Stimulated activated CD4-positive, alpha-beta T cell treated with anti-CD3 and anti-CD28 coated beads, Interleukin-15, amount 100 ng/mL, for 1 hour (primary cell): ENCODE results near the gene CDH5.
"Not testable (repeated sequence)": the region's sequence is repeated elsewhere in the genome, so short reads cannot be mapped to it uniquely, and the experiment has no call there.

Source experiments
- DNase-seq, 2 donors: peaks; one replicate each; pipeline ENCODE4 v3.0.0-alpha.2; 2020; ENCODE audit warnings: low read depth in 1 of 2, low spot score in 1 of 2

CDH5 gene

GRCh38 chr16:66435896-66436295 lies 69.4 kb downstream of the CDH5 start:
- DNase-seq: no peak

- no peak for DNase-seq
These were observed 71.0 kb downstream of the CDH5 start for GRCh38 chr16:66437391-66437945.

DNA sequence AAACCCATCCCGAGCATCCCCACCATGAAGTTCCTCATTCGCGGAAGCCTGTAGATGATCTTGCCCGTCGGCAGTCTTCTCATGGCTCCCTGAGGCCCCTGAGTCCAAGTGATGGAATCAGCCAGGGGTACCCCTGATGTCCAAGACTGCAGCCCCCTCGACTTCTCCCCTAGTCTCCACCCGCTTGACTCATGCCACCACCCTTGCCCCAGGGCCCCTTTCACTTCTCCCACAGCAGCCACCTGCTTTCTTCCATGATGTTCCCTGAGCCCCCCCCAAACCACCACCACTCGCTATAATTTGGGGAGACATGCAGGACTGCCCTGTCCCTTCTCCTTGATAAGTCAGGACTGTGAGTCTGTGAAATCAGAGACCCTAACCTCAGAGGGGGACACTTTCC lies 72.0 kb downstream of the CDH5 start:
- DNase-seq: no peak

DNA sequence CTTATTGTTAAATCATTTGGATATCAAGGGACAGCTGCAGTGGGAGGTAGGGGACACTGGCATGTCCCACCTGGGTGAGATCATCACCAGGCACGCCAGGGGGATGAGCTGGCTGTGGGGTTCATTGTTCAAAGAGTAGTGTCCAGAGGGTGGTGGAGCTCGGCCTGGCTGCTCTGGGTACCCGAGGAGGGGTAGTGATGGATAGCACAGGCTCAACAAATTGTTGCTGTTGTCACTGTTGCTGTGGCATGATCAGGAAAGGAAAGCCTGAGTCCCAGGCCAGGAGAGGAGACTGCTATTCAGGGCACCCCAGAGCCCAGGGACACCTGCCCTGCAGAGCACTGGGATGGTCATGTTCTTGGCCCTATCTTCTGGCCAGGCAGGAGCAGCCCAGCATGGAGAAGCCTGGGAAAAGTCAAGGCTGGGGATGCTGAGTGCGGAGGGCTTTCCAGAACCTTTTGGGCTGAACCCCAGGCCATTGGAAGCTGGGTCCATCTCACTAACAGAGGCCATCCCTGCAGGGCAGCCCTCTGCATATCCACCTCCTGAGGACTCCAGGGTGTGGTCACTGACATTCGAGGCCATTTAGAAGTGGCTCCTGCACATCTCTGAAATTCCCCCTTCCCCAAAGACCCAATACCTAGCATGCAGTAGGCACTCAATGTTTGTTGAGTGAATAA lies 72.7 kb downstream of the CDH5 start:
- no peak for DNase-seq

- DNase-seq: no peak
These were observed 73.8 kb downstream of the CDH5 start for GRCh38 chr16:66440271-66440802.

DNA sequence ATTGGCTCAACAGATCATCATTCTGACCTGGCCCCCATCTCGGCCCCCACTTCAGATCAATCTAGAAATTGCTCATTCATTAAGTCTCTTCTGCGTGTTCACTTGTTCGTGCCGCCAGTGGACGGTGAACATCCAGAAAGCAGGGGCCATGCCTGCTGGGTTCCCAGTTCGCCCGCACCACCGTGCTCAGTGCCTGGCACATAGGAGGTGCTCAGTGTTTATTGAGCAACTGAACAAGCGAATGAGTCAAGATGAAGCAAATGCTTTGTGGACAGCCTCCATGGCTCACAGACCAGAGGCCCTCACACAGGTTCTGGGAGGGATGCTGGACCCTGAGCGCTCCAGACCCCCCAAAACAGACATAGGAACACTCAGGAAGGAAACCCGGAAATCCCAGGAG lies 74.5 kb downstream of the CDH5 start:
- DNase-seq: no peak

GRCh38 chr16:66441586-66442375 lies 75.3 kb downstream of the CDH5 start:
- DNase-seq: no peak

GRCh38 chr16:66442502-66443268 lies 76.2 kb downstream of the CDH5 start:
- DNase-seq: no peak

DNA sequence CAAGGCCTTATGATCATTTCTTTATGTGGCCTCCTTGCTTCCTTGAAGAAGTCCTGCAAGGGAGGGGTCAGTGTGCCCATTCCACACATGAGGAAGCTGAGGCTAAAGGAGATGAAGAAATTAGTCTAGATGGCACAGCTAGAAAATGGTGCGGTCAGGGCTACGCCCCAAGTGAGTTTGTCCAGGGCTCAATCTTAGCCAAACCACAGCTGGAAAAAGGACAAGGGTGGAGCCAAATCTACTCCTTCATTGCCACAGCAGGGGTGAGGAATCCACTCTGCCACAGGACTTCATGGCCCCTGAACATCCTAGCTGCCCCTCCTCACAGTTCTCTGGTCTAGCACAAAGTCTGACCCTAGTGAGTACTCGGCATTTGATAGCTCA lies 76.8 kb downstream of the CDH5 start:
- no peak for DNase-seq

- DNase-seq: no peak
These were observed 77.6 kb downstream of the CDH5 start for GRCh38 chr16:66444049-66444481.

DNA sequence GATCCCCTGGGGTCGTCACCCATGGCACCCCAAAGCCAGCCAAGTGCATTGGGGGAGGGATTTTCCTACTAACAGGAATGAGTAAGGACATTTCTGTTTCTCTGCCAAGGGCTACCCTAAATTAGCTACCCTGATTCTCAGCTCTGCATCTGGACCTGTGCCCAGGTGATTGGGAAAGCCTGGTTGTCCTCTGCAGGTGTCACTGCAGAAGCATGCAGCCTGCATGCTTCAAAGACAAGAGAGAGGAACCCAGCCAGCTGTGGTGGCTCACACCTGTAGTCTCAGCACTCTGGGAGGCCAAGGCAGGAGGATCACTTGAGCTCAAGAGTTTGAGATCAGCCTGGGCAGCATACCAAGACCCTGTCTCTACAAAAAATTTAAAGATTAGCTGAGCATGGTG lies 80.2 kb downstream of the CDH5 start:
- no peak for DNase-seq

GRCh38 chr16:66447491-66447890 lies 81.0 kb downstream of the CDH5 start:
- DNase-seq: no peak

DNA sequence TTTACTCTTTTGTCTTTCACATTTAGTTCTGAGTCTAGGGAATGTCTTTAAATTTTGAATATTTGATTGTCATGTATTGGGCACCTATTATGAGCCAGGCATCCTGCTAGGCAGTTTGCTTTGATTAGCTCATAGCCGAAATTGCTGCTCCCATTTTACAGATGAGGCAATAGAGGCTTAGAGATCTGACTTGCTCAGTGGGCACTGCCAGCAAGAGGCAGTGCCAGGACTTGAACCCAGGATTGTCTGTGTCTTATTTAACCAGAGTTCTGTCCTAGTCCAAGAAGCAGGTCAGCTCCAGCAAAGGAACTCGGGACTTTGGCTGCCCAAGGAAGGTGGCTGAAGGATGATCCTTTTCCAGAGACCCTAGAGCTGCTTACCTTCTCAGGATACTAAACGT lies 85.1 kb downstream of the CDH5 start:
- no peak for DNase-seq

DNA sequence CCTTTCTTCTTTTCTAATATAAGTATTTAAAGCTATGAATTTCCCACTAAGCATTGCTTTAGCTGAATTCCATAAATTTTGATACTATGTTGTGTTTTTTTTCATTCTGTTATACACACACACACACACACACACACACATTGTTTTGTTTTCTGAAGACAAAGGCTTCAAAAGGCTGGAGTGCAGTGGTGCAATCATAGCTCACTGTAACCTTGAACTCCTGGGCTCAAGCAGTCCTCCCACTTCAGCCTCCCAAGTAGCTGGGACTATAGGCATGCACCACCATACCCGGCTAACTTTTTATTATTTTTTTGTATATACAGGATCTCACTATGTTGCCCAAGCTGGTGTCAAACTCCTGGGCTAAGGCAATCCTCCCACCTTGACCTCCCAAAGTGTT lies 86.7 kb downstream of the CDH5 start:
- DNase-seq: not testable (repeated sequence)
